ENCODE data around the gene CFAP54.
A peak's percentile ranks its signal among the peaks of the same experiment; 100 is the strongest.

Gene CFAP54

DNA sequence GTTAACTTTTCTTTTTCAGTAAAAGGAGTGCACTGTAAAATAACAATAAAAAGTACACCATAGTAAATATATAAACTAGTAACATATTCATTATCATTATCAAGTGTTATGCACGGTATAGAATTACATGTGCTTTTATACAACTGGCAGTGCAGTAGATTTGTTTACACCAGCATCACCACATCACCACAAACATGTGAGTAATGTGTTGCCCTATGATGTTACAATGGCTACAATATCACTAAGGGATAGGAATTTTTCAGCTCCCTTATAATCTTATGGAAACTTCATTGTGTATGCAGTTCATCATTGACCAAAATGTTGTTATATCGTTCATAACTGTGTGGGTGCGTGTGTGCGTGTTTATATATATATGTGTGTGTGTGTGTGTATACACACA is 394.2 kb downstream of the CFAP54 start:
- DNase-seq (ENCODE audit: low read depth), result peak; percentile 11
- TF ChIP-seq, protein P1, sequence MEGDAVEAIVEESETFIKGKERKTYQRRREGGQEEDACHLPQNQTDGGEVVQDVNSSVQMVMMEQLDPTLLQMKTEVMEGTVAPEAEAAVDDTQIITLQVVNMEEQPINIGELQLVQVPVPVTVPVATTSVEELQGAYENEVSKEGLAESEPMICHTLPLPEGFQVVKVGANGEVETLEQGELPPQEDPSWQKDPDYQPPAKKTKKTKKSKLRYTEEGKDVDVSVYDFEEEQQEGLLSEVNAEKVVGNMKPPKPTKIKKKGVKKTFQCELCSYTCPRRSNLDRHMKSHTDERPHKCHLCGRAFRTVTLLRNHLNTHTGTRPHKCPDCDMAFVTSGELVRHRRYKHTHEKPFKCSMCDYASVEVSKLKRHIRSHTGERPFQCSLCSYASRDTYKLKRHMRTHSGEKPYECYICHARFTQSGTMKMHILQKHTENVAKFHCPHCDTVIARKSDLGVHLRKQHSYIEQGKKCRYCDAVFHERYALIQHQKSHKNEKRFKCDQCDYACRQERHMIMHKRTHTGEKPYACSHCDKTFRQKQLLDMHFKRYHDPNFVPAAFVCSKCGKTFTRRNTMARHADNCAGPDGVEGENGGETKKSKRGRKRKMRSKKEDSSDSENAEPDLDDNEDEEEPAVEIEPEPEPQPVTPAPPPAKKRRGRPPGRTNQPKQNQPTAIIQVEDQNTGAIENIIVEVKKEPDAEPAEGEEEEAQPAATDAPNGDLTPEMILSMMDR (conservative IDR thresholded peaks at IDR 0.05; ENCODE audit: control insufficient read depth, insufficient read depth, low read depth, low read length), result no peak
- H3K4me3 ChIP-seq (ENCODE audit: control insufficient read depth, low read depth, low read length), result no peak overlapping the region

DNA sequence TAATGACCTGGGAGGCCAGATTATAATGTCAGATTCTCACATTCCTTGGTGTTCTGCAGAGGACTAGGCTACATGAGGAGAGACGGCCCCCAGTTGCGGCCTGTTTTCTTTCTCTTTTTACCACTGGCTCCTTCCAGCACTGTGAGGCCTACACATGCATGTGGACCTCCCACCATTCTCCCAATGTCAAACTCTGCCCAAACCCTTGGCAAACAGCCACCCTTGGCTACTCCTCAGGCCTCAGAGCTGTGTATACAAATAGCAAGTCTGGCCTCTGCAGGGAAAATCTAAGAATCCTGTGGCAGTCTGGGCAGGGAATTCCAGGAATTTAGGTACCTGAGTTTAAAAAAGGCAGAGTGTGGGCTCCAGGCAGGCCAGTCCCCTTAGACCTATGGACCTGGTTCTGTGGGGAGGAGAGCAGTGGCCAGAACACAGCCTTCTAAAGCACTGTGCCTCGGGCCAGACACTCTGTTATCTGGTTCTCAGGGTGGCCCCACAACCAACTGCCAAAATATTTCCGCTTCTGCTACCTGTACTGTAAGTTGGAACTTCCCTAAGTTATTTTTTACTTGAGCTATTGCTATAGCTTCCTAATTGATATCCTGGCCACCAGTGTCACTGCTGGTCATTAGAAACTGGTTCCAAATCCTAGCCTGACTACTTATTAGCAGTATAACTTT is 397.8 kb downstream of the CFAP54 start:
- DNase-seq (ENCODE audit: low read depth), result peak; percentile 17
- TF ChIP-seq, protein P1 (conservative IDR thresholded peaks at IDR 0.05; ENCODE audit: control insufficient read depth, insufficient read depth, low read depth, low read length), result no peak

DNA sequence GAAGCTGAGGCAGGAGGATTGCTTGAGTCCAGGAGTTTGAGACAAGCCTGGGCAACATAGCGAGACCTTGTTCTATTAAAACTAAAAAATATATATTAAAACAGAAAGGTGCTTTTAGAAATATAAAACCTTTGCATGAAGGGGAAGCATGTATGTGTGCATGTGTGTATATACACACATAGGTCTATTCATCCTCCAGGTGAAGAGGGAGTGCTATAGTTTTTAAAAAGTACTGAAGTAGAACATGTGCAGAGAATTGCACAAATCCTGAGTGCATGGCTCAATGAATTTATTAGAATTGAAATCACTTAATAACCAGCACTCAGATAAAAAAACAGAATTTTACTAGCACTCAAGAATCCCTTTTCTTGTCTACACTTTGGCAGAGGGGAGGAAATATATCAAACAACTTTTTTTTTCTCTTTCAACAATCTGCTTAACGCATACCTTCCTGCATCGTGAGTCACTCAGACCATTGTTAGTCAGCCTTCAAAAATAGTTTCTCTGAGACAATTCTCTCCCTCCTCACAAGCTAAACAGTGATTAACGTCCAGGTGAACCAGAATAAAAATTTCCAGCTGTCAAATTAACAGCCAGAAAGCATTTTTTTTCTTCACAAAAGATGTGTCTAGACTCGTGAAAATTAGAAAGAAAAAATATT is 400.0 kb downstream of the CFAP54 start:
- H3K4me3 ChIP-seq (ENCODE audit: control insufficient read depth, low read depth, low read length), result no peak overlapping the region
- TF ChIP-seq, protein P1 (conservative IDR thresholded peaks at IDR 0.05; ENCODE audit: control insufficient read depth, insufficient read depth, low read depth, low read length), result no peak
- peak; percentile 70 for DNase-seq (ENCODE audit: low read depth)

More for the DNA sequence above, 397.8 kb downstream of the CFAP54 start:
- H3K4me3 ChIP-seq (ENCODE audit: control insufficient read depth, low read depth, low read length), result no peak overlapping the region

DNA sequence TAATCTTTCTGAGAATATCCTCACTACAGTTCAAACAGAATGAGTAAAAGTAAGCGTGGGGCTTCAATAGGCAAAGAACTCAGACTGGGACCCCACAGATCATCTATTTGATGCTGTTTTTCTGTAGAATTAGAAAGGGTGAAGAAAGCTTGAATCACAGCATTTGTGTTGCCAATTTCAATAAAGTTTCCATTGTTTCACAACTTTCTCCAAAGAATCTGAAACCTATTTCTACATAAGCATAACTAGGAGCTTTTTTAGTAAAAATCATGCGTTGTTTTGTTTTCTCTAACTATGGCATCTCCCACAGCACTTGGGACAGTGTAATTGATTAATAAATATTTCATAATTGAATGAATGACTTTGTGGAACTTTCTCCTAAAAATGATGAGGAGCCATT is 401.0 kb downstream of the CFAP54 start:
- TF ChIP-seq, protein P1 (conservative IDR thresholded peaks at IDR 0.05; ENCODE audit: control insufficient read depth, insufficient read depth, low read depth, low read length), result no peak
- H3K4me3 ChIP-seq (ENCODE audit: control insufficient read depth, low read depth, low read length), result no peak overlapping the region
- peak; percentile 17 for DNase-seq (ENCODE audit: low read depth)

DNA sequence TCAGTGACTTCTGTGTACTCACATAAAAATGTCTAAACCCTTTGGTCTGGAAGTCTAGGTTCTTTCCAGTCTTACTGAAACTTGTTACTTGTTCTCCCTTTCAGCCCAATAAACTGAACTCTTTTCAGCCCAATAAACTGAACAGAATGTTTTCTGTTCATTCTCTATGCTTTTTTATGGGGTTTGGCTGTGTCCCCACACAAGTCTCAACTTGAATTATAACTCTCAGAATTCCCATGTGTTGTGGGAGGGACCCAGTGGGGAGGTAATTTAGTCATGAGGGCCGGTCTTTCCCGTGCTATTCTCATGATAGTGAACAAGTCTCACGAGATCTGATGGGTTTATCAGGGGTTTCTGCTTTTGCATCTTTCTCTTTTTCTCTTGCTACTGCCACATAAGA is 402.7 kb downstream of the CFAP54 start:
- no peak overlapping the region for H3K4me3 ChIP-seq (ENCODE audit: control insufficient read depth, low read depth, low read length)
- DNase-seq (ENCODE audit: low read depth), result no peak
- TF ChIP-seq, protein P1 (conservative IDR thresholded peaks at IDR 0.05; ENCODE audit: control insufficient read depth, insufficient read depth, low read depth, low read length), result no peak

DNA sequence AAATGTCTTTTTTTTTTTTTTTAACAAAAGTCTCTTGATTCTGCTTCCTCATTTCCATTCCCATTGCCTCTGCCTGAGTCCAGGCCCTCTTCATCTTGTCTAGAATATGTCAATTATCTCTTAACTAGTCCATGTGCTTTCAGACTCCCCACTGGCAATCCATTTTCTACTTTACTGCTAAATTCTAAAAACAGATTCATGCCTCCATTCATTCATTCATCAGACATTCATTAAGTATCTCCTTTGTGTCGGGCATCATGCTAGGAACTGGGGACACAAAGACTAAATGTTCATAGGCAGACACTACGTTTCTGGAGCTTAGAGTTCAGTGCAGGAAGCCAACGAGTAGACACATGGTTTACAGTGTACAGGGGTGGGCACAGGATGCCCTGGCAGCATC is 408.0 kb downstream of the CFAP54 start:
- TF ChIP-seq, protein P1 (conservative IDR thresholded peaks at IDR 0.05; ENCODE audit: control insufficient read depth, insufficient read depth, low read depth, low read length), result no peak
- H3K4me3 ChIP-seq (ENCODE audit: control insufficient read depth, low read depth, low read length), result no peak overlapping the region
- no peak for DNase-seq (ENCODE audit: low read depth)

All from fibroblast of mammary gland (primary cell).